ENCODE data around the gene CDK5RAP2.

The CDK5RAP2 gene

GRCh38 chr9:120386390-120387131 is 193.4 kb downstream of the CDK5RAP2 start:
- no peak for TF ChIP-seq CTCF (IDR thresholded peaks at IDR 0.05; ENCODE audit: insufficient read depth, low read depth, low read length, missing control alignments)
- no peak for DNase-seq (ENCODE audit: low read depth)
- no peak overlapping the region for H3K4me3 ChIP-seq (ENCODE audit: low read length)

GRCh38 chr9:120385606-120386389 is 194.2 kb downstream of the CDK5RAP2 start:
- no peak for DNase-seq (ENCODE audit: low read depth)
- TF ChIP-seq CTCF (IDR thresholded peaks at IDR 0.05; ENCODE audit: insufficient read depth, low read depth, low read length, missing control alignments): no peak
- H3K4me3 ChIP-seq (ENCODE audit: low read length): no peak overlapping the region

- no peak overlapping the region for H3K4me3 ChIP-seq (ENCODE audit: low read length)
- TF ChIP-seq CTCF (IDR thresholded peaks at IDR 0.05; ENCODE audit: insufficient read depth, low read depth, low read length, missing control alignments): no peak
- DNase-seq (ENCODE audit: low read depth): no peak
Observed at GRCh38 chr9:120384925-120385272, 195.1 kb downstream of the CDK5RAP2 start.

- TF ChIP-seq CTCF (IDR thresholded peaks at IDR 0.05; ENCODE audit: insufficient read depth, low read depth, low read length, missing control alignments): no peak
- no peak for DNase-seq (ENCODE audit: low read depth)
- H3K4me3 ChIP-seq (ENCODE audit: low read length): no peak overlapping the region
Observed at GRCh38 chr9:120383999-120384924, 195.7 kb downstream of the CDK5RAP2 start.

- no peak for TF ChIP-seq CTCF (IDR thresholded peaks at IDR 0.05; ENCODE audit: insufficient read depth, low read depth, low read length, missing control alignments)
- DNase-seq (ENCODE audit: low read depth): no peak
- no peak overlapping the region for H3K4me3 ChIP-seq (ENCODE audit: low read length)
Observed at GRCh38 chr9:120383611-120383998, 196.4 kb downstream of the CDK5RAP2 start.

- no peak for DNase-seq (ENCODE audit: low read depth)
- no peak for TF ChIP-seq CTCF (IDR thresholded peaks at IDR 0.05; ENCODE audit: insufficient read depth, low read depth, low read length, missing control alignments)
- H3K4me3 ChIP-seq (ENCODE audit: low read length): no peak overlapping the region
Observed at GRCh38 chr9:120382453-120382852, 197.5 kb downstream of the CDK5RAP2 start.

Measured in epithelial cell of esophagus (primary cell).